Bronchial epithelial cell (primary cell): ENCODE results near the gene TAS1R1. TPM values are rescaled to one million over a fixed set of nuclear protein-coding genes. Genes with fewer than 3 reads are reported as not detected.

ENCODE experiments used
- DNase-seq: peaks from one replicate; pipeline ENCODE4 v3.0.0-alpha.2; 2010; ENCODE audit warnings: low read depth
- FAIRE-seq: peaks from 2 replicates; lab custom pipeline; 2011; peaks lifted over from hg19 to GRCh38; lab: Jason Lieb, UNC
- H3K27me3 ChIP-seq: 2 replicates; pipeline ENCODE4 v1.5.1; 2011; ENCODE audit warnings: low read length; ENCODE audit not compliant: control insufficient read depth, insufficient read depth
- H3K36me3 ChIP-seq: 2 replicates; pipeline ENCODE4 v1.5.1; 2011; ENCODE audit warnings: low read length; ENCODE audit not compliant: control insufficient read depth, insufficient read depth
- H3K4me3 ChIP-seq: 2 replicates; pipeline ENCODE4 v1.5.1; 2011; ENCODE audit warnings: mild to moderate bottlenecking, low read depth, low read length, control low read depth
- CTCF ChIP-seq: IDR thresholded peaks from 2 replicates; pipeline ENCODE4 v1.5.1; 2011; ENCODE audit warnings: mild to moderate bottlenecking, moderate library complexity, low read length, control low read depth, inconsistent platforms; ENCODE audit not compliant: insufficient read depth, severe bottlenecking
- total RNA-seq: library from RNA; depleted of rRNA; stranded (reverse); fragments of >200 nt; gene quantifications from 2 replicates; pipeline ENCODE4 v1.2.1, GENCODE V29; 2014

The TAS1R1 gene
- total RNA-seq, 1 donor from 2014 or later = not detected

- H3K27me3 ChIP-seq = no peaks in the 10 kb centered on the region
- TF ChIP-seq CTCF = no peak
- H3K4me3 ChIP-seq = no peak overlapping the region
- H3K36me3 ChIP-seq = peaks cover 24% of the 10 kb centered on the region
- FAIRE-seq (no peak), DNase-seq (no peak)
These were observed 19.9 kb upstream of the TAS1R1 start for GRCh38 chr1:6535214-6535613.

GRCh38 chr1:6536291-6536690, 18.8 kb upstream of the TAS1R1 start:
- Histone ChIP-seq H3K4me3 (no peak overlapping the region), H3K27me3 (no peaks in the 10 kb centered on the region), H3K36me3 (peaks cover 19% of the 10 kb centered on the region)
- FAIRE-seq = no peak
- no peak for TF ChIP-seq CTCF
- DNase-seq = no peak

- no peak for TF ChIP-seq CTCF
- FAIRE-seq (no peak), DNase-seq (no peak)
- no peak overlapping the region for H3K4me3 ChIP-seq
- no peaks in the 10 kb centered on the region for H3K27me3 ChIP-seq
- peaks cover 10% of the 10 kb centered on the region for H3K36me3 ChIP-seq
These were observed 16.2 kb upstream of the TAS1R1 start for GRCh38 chr1:6538956-6539355.

- no peak for TF ChIP-seq CTCF
- FAIRE-seq = no peak
- peak; percentile 84 for DNase-seq
- Histone ChIP-seq H3K27me3 (no peaks in the 10 kb centered on the region), H3K36me3 (peaks cover 14% of the 10 kb centered on the region), H3K4me3 (no peak overlapping the region)
These were observed 10.3 kb upstream of the TAS1R1 start for GRCh38 chr1:6544831-6545230.

GRCh38 chr1:6545276-6546112, 9.6 kb upstream of the TAS1R1 start:
- FAIRE-seq = no peak
- Histone ChIP-seq H3K4me3 (no peak overlapping the region), H3K27me3 (no peaks in the 10 kb centered on the region), H3K36me3 (peaks cover 17% of the 10 kb centered on the region)
- peak; percentile 78 for DNase-seq
- no peak for TF ChIP-seq CTCF
